ENCODE data around the gene TRIM8.

GRCh38 chr10:102673819-102674511, 29.7 kb downstream of the TRIM8 start:
- no peak for TF ChIP-seq CTCF (IDR thresholded peaks at IDR 0.05; ENCODE audit: low read depth, low read length)
- no peak for TF ChIP-seq POLR2A (IDR thresholded peaks at IDR 0.05; ENCODE audit: extremely low read depth, insufficient read length)
- no peak for TF ChIP-seq MAX (IDR thresholded peaks at IDR 0.05; ENCODE audit: low read depth, low read length)
- TF ChIP-seq MYC (IDR thresholded peaks at IDR 0.05; ENCODE audit: low read depth, low read length): no peak

All from NB4 (cell line).